ENCODE measurements around the gene FAM193A.
"Not testable (repeated sequence)": the region's sequence is repeated elsewhere in the genome, so short reads cannot be mapped to it uniquely, and the experiment has no call there.

Gene FAM193A

DNA sequence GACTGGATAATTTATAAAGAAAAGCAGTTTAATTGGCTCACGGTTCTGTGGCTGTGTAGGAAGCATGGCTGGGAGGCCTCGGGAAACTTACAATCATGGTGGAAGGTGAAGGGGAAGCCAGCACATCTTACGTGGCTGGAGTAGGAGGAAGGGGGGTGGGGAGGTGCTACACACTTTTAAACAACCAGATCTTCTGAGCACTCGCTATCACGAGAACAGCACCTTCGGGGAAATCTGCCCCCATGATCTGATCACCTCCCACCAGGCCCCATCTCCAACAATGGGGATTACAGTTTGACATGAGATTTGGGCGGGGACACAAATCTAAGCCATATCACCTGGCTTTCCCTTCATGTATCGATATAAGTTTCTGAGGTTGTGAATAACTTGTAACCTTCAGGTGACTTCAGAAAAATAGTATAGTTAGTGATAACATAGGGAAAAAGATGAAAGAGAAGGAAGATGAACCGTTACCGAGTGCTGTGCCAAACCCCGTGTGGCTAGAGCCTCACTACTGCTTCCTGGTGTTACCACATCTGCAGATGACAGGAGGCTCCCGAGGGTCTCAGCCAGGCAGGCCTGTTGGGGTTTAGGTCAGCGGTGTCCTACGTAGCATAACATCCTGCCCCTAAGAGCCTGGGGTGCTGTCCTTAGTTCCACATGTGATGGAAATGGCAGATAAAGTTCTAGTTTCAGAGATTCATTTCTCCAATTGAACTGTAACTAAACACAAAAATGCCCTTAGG is 116.1 kb downstream of the FAM193A start:
- no peak for DNase-seq

- no peak for DNase-seq
Observed at GRCh38 chr4:2660596-2661211, 124.3 kb downstream of the FAM193A start.

- no peak for DNase-seq
Observed at GRCh38 chr4:2662598-2662997, 126.2 kb downstream of the FAM193A start.

DNA sequence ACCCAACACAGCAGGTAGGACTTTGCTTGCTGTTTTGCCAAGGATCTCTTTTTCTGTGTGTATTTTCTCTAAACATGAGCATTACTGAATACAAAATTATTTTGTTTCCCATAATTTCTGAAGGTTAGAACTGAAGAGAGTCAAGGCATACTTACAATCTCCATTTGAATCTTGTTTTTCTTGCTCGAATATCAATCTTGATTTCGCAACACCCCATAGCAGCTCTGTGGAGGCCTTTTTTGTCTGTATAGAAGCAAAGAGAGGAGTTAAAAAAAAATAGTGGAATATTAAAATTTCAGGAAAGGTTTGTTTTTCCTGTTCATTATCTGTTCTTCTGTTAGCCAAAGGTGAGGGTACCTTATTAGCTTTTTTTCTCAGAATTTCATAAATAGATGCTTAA is 126.8 kb downstream of the FAM193A start:
- DNase-seq = no peak

- DNase-seq = no peak
Observed at GRCh38 chr4:2666722-2667247, 130.3 kb downstream of the FAM193A start.

DNA sequence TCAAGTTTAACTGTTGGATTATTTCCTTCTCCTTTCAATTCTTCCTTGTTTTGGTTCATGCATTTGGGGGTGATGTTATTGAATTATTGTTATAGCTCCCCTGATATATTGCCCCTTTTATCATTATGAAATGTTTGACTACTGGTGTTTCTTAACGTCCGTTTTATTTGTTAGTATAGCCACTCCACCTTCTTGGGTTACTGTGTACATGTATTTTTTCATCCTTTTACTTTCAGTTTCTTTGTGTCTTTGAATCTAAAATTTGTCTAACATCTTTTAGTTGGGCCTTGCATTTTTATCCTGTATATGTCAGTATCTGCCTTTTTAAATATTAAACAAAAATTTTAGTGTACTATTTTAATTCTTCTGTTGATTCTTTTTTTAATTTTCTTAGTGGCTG is 131.0 kb downstream of the FAM193A start:
- DNase-seq = no peak

DNA sequence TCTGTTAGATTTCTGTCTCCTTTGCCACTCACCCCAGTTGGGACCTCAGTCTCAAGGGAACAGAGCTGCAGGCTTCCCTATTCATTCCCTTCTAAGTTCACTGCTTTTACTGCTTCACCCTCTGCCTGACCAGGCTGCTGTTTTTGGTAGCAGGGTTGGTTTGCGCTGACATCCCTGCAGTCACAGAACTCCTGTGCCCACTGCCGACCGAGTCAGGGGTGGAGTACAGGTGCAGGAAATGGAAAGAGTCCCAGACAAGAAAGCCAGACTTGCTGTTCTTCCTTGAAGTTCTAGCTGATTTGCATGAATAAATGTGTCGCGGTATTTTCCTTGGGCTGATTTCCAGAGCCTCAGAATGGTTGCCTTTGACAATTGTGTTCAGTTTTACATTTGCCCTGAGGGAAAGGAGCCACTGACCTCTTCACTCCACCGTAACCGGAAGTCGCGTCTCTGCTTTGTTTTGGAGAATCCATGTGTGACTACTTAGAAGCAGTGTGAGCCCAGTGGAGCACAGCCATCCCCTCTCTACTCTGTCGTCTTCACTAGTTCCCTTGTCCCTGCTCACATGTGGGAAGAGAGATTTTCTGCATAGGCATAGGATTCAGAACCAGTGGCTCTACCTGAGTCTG is 134.9 kb downstream of the FAM193A start:
- DNase-seq = no peak

DNA sequence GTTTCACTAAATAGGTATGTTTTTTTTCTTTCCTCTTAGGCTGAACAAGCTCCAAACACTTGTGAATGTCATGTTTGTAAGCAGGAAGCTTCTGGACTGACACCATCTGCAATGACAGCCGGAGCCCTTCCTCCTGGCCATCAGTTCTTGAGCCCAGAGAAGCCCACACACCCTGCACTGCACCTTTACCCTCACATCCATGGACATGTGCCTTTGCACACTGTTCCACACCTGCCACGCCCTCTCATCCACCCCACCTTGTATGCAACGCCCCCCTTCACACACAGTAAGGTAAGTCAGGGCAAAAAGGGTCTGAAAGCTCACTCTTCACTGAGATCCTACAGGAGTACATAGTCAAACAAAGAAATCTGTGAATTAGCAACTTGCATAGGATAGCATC is 135.6 kb downstream of the FAM193A start:
- DNase-seq = no peak

- DNase-seq = no peak
Observed at GRCh38 chr4:2672700-2673099, 136.3 kb downstream of the FAM193A start.

GRCh38 chr4:2673157-2673556 is 136.7 kb downstream of the FAM193A start:
- DNase-seq = no peak

DNA sequence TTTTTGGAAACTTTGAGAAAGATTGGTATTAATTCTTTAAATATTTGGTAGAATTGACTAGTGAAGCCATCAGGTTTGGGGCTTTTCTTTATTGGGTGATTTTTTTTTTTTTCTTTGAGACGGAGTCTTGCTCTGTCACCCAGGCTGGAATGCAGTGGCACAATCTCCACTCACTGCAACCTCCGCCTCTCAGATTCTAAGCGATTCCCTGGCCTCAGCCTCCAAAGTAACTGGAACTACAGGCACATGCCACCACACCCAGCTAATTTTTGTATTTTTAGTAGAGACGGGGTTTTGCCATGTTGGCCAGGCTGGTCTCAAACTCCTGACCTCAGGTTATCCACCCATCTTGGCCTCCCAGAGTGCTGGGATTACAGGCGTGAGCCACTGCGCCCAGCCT is 143.3 kb downstream of the FAM193A start:
- not testable (repeated sequence) for DNase-seq

DNA sequence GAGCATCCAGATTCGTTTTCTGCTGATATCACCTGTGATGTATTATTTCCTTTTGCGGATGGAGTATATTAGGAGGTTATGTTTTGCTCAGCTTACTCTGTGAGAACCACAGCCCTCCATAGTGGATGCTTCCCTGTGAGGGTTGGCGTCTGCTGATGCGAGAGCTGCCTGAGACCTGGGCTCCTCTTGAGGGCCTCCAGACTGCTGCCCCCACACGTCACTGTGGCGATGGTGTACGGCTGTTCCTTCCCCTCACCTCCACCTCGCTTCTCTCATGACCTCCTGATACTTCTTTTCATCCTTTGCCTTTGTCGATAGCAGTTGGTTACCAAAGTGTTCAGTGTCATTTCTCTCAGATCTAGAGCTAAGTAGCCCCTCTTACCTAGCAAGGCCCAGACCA is 148.0 kb downstream of the FAM193A start:
- no peak for DNase-seq

- DNase-seq = no peak
Observed at GRCh38 chr4:2685541-2685940, 149.1 kb downstream of the FAM193A start.

GRCh38 chr4:2686379-2687265 is 150.2 kb downstream of the FAM193A start:
- no peak for DNase-seq

DNA sequence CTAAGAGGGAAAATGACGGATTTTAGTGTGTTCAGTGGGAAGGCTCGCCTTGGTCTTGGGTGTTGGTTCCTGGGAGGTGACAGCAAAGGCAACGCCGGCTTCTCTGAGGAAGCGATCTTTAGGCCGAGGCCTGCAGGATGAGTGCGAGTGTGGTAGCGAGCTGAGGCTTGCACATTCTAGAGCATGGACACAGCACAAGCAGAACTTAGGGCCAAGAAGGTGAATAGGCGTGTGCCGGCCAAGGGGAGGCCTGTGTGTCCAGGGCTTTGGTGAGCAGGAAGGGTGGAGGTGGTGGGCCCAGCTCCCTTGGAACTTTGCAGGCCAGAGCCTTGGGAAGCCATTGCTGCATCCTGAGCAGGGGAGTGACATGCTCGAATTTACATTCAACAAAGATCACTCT is 151.8 kb downstream of the FAM193A start:
- DNase-seq = no peak

DNA sequence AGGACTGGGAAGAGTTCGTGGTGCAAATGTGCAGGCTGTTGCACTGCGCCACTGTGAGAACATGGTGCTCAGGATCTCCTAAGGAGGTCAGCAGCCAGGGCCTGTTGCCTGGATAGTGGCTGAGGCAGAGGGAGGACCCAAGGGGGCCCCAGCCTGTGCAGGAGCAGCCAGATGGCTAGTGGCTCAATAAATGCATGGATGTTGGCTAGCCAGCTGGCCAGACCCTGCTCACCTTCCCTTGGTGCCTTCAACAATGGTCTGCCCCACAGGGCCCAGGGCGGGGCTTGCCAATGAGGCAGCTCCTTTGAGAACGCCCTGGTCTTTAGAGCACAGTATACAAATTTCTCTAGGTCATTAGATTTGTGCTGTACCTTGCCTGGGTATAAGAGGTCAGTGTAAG is 152.2 kb downstream of the FAM193A start:
- DNase-seq = no peak

DNA sequence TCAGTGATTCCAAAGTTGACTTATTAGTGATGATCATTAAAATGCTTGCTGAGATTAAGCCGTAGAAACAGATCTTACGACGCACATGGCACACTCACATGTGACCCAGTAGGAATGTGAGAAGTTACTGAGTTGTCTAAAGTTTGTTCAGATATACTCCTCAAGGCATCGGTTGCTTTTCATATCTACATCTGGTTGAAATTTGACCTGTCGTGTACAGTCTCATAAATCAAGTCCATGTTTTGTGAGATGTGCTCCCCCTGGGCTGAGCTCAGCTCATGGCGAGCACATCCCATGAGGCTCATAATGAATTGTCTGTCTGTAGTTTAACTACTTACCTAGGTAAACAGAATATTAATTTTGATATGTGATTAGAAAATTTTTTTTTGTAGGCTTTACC is 152.7 kb downstream of the FAM193A start:
- no peak for DNase-seq

DNA sequence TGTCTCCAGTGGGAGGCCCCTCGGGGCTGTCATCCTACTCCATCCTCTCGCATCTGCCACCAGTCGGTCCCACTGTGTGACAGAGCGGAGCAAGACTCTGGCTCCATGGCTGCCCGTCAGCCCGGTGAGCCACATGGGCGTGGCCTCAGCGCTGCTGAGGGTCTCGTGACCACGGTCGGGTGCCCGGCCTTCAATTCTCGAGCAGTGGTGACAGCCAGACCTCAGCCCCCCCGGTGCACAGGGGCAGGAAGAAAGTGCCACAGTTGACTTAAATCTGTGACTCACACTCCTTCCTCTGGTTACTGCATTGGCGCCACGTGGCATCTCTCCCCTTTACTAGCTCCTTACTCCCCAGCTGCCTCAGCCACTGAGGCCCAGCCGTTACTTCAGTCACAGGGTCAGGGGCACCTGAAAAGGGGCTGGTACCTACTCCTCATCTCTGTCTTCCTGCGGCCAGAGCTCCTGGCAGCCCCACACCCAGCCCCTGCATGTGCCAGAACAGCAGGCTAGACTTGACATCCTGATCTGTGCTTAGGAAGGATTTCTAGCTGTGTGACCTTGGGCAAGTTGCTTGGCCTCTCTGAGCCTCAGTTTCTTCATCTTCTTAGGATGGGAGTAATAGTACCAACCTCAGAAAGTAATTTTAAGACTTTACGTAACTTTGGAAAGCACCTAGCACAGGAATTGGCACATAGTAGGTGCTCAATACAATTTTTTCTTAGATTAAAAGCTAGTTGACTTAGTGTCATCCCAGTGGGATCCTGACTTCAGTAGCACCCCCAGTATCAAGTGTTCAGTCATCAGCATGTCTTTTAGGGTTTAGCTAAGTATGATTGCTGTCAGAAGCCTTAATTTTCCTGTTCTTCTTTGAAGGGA is 153.6 kb downstream of the FAM193A start:
- DNase-seq = no peak

GRCh38 chr4:2691313-2691712 is 154.9 kb downstream of the FAM193A start:
- DNase-seq = no peak

DNA sequence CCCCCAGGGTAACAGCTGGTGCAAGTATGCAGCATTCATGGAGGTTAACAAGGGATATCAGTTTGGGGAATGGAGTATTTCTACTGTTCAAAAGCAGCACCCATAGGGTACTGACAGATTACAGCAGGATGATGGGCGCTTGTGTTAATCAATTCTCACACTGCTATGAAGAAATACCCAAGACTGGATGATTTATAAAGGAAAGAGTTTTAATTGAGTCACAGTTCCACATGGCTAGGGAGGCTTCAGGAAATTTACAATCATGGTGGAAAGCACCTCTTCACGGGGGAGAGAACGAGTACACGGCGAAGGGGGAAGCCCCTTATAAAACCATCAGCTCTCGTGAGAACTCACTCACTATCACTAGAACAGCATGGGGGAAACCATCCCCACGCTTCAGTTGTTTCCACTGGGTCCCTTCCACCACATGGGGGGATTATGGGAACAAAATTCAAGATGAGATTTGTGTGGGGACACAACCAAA is 155.5 kb downstream of the FAM193A start:
- peak; percentile 19 for DNase-seq

DNA sequence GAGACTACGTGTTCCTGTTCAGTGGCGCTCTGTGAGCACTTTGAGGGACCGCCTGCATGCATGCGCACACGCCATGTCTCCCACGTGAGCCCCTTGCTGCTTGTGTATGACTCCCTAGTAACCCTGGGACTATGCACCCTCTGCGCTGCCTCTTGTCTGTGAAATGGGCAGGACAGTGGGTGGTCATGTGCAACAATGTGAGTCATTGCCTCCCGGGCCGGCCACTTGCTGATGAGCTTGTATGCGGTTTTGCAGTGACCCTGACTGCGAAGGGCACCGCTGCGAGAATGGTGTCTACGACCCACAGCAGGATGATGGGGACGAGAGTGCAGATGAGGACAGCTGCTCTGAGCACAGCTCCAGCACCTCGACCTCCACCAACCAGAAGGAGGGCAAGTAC is 158.2 kb downstream of the FAM193A start:
- no peak for DNase-seq
